ENCODE results near the gene GMDS. TPM values are rescaled to one million over a fixed set of nuclear protein-coding genes. Genes with fewer than 3 reads are reported as not detected.

GMDS gene
- total and polyA plus RNA-seq, 2 experiments from 2014 or later, result 30.1 to 36.5 TPM

DNA sequence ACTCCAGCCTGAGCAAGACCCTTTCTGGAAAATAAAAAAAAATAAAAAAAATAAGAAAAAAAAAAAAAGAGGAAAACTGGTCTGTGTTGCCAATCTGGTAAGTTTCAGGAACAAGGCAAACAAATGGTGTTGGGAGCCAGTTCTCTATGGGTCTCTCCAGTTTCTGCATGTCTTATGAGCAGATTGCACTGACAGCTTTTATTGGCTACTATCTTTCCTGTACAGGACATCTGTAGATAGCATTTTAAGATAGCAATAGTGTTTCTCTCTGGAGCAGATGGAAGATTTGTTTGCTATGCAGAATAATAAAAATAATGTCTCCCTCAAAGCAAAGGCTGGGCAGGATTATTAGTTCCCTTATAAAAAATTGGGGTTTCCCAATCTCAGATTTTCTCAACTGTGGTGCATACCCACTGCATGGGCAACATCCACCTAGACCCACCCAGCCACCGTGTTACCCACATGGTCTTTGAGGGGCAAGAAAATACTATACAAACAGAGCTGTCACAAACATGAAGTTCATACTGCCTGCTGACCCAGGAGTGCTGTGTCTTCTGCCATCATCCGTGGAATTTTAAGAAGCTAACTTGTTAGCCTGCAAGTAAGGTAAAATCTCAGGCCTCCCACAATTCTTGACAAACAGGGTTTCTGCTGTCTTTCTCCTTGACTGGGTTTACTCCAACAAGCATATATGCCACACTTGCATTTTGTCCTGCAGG, 9.5 kb downstream of the GMDS start:
- Histone ChIP-seq H3K36me3 (ENCODE audit: insufficient read depth) (no peaks in the 10 kb centered on the region), H3F3A (replicated peaks; ENCODE audit: low read depth) (no peaks in the 10 kb centered on the region), H4K20me1 (replicated peaks; ENCODE audit: insufficient read depth) (no peaks in the 10 kb centered on the region), H3K4me3 (no peak overlapping the region), H3K4me2 (no peak overlapping the region), H3K27me3 (ENCODE audit: insufficient read depth) (no peaks in the 10 kb centered on the region), H3K27ac (ENCODE audit: low read depth) (no peak overlapping the region), H2AFZ (no peak overlapping the region), H3K4me1 (ENCODE audit: insufficient read depth) (peaks cover 23% of the 10 kb centered on the region), H3K9me2 (ENCODE audit: insufficient read depth) (no peaks in the 10 kb centered on the region), H3K79me2 (replicated peaks; ENCODE audit: insufficient read depth) (peaks cover 86% of the 10 kb centered on the region)
- H3K4me3 Mint-ChIP-seq, result no peak overlapping the region
- DNase-seq (ENCODE audit: low spot score), result no peak
- no peak overlapping the region for H3K27ac Mint-ChIP-seq
- H3K36me3 Mint-ChIP-seq (ENCODE audit: low read depth), result no peaks in the 10 kb centered on the region
- H3K4me1 Mint-ChIP-seq, result peaks cover 36% of the 10 kb centered on the region
- no peaks in the 10 kb centered on the region for H3K9me3 Mint-ChIP-seq
- no peak for ATAC-seq
- H3K27me3 Mint-ChIP-seq (ENCODE audit: insufficient read depth, low read depth, poor library complexity), result no peaks in the 10 kb centered on the region
- TF ChIP-seq, protein P1, sequence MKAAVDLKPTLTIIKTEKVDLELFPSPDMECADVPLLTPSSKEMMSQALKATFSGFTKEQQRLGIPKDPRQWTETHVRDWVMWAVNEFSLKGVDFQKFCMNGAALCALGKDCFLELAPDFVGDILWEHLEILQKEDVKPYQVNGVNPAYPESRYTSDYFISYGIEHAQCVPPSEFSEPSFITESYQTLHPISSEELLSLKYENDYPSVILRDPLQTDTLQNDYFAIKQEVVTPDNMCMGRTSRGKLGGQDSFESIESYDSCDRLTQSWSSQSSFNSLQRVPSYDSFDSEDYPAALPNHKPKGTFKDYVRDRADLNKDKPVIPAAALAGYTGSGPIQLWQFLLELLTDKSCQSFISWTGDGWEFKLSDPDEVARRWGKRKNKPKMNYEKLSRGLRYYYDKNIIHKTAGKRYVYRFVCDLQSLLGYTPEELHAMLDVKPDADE (IDR thresholded peaks at IDR 0.05), result no peak
- TF ChIP-seq, protein P2, sequence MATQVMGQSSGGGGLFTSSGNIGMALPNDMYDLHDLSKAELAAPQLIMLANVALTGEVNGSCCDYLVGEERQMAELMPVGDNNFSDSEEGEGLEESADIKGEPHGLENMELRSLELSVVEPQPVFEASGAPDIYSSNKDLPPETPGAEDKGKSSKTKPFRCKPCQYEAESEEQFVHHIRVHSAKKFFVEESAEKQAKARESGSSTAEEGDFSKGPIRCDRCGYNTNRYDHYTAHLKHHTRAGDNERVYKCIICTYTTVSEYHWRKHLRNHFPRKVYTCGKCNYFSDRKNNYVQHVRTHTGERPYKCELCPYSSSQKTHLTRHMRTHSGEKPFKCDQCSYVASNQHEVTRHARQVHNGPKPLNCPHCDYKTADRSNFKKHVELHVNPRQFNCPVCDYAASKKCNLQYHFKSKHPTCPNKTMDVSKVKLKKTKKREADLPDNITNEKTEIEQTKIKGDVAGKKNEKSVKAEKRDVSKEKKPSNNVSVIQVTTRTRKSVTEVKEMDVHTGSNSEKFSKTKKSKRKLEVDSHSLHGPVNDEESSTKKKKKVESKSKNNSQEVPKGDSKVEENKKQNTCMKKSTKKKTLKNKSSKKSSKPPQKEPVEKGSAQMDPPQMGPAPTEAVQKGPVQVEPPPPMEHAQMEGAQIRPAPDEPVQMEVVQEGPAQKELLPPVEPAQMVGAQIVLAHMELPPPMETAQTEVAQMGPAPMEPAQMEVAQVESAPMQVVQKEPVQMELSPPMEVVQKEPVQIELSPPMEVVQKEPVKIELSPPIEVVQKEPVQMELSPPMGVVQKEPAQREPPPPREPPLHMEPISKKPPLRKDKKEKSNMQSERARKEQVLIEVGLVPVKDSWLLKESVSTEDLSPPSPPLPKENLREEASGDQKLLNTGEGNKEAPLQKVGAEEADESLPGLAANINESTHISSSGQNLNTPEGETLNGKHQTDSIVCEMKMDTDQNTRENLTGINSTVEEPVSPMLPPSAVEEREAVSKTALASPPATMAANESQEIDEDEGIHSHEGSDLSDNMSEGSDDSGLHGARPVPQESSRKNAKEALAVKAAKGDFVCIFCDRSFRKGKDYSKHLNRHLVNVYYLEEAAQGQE (IDR thresholded peaks at IDR 0.05; ENCODE audit: unreplicated experiment), result no peak
- TF ChIP-seq, protein P3, sequence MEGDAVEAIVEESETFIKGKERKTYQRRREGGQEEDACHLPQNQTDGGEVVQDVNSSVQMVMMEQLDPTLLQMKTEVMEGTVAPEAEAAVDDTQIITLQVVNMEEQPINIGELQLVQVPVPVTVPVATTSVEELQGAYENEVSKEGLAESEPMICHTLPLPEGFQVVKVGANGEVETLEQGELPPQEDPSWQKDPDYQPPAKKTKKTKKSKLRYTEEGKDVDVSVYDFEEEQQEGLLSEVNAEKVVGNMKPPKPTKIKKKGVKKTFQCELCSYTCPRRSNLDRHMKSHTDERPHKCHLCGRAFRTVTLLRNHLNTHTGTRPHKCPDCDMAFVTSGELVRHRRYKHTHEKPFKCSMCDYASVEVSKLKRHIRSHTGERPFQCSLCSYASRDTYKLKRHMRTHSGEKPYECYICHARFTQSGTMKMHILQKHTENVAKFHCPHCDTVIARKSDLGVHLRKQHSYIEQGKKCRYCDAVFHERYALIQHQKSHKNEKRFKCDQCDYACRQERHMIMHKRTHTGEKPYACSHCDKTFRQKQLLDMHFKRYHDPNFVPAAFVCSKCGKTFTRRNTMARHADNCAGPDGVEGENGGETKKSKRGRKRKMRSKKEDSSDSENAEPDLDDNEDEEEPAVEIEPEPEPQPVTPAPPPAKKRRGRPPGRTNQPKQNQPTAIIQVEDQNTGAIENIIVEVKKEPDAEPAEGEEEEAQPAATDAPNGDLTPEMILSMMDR (conservative IDR thresholded peaks at IDR 0.05; ENCODE audit: low read depth in 2 of 2), result no peak
- TF ChIP-seq EZH2 (IDR thresholded peaks at IDR 0.05; ENCODE audit: low read depth, unreplicated experiment), result no peak
- TF ChIP-seq JUNB (IDR thresholded peaks at IDR 0.05; ENCODE audit: unreplicated experiment), result no peak
- no peak for TF ChIP-seq EZH2phosphoT487 (IDR thresholded peaks at IDR 0.05; ENCODE audit: unreplicated experiment)
- no peak for TF ChIP-seq ZNF114 (CRISPR knock-in tag; IDR thresholded peaks at IDR 0.05)
- TF ChIP-seq NANOG (IDR thresholded peaks at IDR 0.05; ENCODE audit: borderline replicate concordance), result no peak
- TF ChIP-seq, protein P4, sequence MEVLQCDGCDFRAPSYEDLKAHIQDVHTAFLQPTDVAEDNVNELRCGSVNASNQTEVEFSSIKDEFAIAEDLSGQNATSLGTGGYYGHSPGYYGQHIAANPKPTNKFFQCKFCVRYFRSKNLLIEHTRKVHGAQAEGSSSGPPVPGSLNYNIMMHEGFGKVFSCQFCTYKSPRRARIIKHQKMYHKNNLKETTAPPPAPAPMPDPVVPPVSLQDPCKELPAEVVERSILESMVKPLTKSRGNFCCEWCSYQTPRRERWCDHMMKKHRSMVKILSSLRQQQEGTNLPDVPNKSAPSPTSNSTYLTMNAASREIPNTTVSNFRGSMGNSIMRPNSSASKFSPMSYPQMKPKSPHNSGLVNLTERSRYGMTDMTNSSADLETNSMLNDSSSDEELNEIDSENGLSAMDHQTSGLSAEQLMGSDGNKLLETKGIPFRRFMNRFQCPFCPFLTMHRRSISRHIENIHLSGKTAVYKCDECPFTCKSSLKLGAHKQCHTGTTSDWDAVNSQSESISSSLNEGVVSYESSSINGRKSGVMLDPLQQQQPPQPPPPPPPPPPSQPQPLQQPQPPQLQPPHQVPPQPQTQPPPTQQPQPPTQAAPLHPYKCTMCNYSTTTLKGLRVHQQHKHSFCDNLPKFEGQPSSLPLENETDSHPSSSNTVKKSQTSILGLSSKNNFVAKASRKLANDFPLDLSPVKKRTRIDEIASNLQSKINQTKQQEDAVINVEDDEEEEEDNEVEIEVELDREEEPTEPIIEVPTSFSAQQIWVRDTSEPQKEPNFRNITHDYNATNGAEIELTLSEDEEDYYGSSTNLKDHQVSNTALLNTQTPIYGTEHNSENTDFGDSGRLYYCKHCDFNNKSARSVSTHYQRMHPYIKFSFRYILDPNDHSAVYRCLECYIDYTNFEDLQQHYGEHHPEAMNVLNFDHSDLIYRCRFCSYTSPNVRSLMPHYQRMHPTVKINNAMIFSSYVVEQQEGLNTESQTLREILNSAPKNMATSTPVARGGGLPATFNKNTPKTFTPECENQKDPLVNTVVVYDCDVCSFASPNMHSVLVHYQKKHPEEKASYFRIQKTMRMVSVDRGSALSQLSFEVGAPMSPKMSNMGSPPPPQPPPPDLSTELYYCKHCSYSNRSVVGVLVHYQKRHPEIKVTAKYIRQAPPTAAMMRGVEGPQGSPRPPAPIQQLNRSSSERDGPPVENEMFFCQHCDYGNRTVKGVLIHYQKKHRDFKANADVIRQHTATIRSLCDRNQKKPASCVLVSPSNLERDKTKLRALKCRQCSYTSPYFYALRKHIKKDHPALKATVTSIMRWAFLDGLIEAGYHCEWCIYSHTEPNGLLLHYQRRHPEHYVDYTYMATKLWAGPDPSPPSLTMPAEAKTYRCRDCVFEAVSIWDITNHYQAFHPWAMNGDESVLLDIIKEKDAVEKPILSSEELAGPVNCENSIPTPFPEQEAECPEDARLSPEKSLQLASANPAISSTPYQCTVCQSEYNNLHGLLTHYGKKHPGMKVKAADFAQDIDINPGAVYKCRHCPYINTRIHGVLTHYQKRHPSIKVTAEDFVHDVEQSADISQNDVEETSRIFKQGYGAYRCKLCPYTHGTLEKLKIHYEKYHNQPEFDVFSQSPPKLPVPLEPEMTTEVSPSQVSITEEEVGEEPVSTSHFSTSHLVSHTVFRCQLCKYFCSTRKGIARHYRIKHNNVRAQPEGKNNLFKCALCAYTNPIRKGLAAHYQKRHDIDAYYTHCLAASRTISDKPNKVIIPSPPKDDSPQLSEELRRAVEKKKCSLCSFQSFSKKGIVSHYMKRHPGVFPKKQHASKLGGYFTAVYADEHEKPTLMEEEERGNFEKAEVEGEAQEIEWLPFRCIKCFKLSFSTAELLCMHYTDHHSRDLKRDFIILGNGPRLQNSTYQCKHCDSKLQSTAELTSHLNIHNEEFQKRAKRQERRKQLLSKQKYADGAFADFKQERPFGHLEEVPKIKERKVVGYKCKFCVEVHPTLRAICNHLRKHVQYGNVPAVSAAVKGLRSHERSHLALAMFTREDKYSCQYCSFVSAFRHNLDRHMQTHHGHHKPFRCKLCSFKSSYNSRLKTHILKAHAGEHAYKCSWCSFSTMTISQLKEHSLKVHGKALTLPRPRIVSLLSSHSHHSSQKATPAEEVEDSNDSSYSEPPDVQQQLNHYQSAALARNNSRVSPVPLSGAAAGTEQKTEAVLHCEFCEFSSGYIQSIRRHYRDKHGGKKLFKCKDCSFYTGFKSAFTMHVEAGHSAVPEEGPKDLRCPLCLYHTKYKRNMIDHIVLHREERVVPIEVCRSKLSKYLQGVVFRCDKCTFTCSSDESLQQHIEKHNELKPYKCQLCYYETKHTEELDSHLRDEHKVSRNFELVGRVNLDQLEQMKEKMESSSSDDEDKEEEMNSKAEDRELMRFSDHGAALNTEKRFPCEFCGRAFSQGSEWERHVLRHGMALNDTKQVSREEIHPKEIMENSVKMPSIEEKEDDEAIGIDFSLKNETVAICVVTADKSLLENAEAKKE (CRISPR knock-in tag; IDR thresholded peaks at IDR 0.05), result no peak
- no peak for TF ChIP-seq CREB1 (CRISPR knock-in tag; IDR thresholded peaks at IDR 0.05; ENCODE audit: low read depth)
- TF ChIP-seq ZNF331 (CRISPR knock-in tag; IDR thresholded peaks at IDR 0.05; ENCODE audit: low read depth), result no peak
- TF ChIP-seq POLR2AphosphoS5 (IDR thresholded peaks at IDR 0.05; ENCODE audit: low read depth), result no peak
- TF ChIP-seq STAT1 (IDR thresholded peaks at IDR 0.05; ENCODE audit: unreplicated experiment), result no peak
